ENCODE data around the gene DGLUCY.
A peak's percentile ranks its signal among the peaks of the same experiment; 100 is the strongest.
"Not testable (repeated sequence)": the region's sequence is repeated elsewhere in the genome, so short reads cannot be mapped to it uniquely, and the experiment has no call there.

The DGLUCY gene, protein sequence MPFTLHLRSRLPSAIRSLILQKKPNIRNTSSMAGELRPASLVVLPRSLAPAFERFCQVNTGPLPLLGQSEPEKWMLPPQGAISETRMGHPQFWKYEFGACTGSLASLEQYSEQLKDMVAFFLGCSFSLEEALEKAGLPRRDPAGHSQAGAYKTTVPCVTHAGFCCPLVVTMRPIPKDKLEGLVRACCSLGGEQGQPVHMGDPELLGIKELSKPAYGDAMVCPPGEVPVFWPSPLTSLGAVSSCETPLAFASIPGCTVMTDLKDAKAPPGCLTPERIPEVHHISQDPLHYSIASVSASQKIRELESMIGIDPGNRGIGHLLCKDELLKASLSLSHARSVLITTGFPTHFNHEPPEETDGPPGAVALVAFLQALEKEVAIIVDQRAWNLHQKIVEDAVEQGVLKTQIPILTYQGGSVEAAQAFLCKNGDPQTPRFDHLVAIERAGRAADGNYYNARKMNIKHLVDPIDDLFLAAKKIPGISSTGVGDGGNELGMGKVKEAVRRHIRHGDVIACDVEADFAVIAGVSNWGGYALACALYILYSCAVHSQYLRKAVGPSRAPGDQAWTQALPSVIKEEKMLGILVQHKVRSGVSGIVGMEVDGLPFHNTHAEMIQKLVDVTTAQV

DNA sequence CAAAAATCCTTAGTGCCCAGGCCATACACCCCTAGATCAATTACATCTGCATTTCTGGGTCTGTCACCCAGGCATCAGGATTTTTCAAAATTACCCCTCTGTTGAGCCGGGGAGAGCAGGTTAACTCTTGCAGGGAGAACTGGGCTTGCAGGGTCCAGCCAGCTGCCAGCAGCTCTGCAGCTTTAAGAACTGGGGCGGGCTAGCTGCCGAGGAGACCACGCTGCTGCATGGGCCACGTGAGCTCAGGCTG is at the start of gene DGLUCY:
Gene DGLUCY (plus strand): TSS at position 245 of the 250 bp plus-strand sequence. CDS start 46,222 bp downstream, outside the sequence.
- DNase-seq, result peak in 1 of 2 experiments; percentile 57

- no peak for DNase-seq
Measured at GRCh38 chr14:91065266-91065665, 48.6 kb upstream of the DGLUCY start.

GRCh38 chr14:91067186-91067585 is 46.7 kb upstream of the DGLUCY start:
- no peak for DNase-seq

DNA sequence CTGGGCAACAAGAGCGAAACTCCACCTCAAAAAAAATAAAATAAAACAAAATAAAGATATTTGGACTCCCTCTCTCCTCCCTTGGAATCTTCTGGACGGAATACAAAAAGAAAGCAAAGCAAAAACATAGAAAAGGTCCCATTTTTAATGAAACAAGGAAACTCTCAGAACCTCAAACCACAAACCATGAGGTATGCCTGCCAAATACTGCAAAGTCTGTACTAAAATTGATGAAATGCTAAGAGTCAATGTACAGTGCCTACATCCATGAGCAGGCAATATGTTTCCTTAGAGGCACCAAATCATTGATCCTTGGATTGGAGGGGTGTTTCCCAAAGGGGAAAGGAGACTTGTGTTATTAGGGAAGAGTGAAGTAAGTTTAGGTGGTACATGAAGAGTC is 45.2 kb upstream of the DGLUCY start:
- DNase-seq, result no peak

DNA sequence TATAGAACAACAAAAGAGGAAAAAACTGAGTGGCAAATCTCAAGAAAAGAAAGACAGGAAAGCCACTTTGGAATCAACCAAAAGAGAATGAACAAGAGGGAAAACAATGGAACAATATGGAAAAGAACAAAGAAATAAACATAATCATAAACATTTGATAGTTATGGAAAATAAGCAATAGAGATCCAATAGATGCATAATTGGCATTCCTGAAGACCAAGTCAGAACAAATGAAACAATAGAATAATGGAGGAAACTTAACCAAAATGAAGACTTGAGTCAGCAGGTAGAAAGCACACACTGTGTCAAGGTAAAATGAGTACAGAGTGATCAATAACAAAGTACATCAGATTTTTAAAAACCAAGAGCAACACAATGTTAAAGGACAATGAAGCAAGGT is 43.3 kb upstream of the DGLUCY start:
- no peak for DNase-seq

DNA sequence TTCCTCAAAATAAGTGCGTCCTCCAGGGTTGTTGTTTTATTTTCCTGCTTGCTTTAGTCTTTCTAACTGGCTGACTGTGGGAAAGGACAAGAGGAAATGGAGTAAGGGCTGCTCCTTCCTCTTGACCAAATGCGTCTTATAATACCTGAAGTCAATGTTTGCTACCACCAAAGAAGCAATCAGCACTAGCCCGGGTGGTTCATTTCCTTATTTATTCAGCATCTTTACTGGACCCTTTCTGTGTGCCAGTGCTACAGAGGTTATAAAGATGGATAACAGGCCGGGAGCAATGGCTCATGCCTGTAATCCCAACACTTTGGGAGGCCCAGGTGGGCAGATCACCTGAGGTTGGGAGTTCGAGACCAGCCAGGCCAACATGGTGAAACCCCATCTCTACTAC is 38.3 kb upstream of the DGLUCY start:
- DNase-seq, result no peak

- DNase-seq, result no peak
Measured at GRCh38 chr14:91078095-91078737, 35.7 kb upstream of the DGLUCY start.

DNA sequence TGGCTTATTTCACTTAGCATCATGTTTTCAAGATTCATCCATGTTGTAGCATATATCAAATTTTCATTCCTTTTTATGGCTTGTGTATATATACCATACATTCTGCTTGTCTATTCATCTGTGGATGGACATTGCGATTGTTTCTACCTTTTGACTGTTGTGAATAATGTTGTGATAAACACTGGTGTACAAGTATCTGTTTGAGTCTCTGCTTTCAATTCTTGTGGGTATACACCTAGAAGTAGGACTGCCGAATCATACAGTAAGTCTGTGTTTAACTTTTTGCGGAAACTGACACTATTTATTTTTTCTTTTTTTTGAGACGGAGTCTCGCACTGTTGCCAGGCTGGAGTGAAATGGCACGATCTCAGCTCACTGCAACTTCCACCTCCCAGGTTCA is 33.8 kb upstream of the DGLUCY start:
- DNase-seq, result no peak

- no peak for DNase-seq
Measured at GRCh38 chr14:91082282-91082681, 31.6 kb upstream of the DGLUCY start.

- no peak for DNase-seq
Measured at GRCh38 chr14:91084516-91084915, 29.4 kb upstream of the DGLUCY start.

DNA sequence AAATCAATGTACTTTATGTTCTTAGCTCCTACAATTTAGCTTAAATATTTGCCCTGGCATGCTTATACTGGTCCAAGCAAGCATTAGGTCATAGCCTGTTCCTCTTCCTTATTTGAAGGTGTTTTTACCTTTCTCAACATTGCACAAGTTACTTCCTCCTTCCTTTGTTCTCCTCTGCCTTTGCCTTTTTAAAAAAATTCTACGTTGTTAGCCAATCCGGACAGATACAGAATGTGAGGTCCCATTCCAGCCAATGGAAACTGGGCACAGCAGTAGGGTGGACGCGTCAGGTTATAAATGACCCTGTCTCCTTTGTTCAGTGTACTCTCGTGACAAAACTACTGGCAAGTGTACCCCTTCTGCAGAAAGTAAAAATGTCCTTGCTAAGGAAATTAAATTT is 26.4 kb upstream of the DGLUCY start:
- not testable (repeated sequence) for DNase-seq

DNA sequence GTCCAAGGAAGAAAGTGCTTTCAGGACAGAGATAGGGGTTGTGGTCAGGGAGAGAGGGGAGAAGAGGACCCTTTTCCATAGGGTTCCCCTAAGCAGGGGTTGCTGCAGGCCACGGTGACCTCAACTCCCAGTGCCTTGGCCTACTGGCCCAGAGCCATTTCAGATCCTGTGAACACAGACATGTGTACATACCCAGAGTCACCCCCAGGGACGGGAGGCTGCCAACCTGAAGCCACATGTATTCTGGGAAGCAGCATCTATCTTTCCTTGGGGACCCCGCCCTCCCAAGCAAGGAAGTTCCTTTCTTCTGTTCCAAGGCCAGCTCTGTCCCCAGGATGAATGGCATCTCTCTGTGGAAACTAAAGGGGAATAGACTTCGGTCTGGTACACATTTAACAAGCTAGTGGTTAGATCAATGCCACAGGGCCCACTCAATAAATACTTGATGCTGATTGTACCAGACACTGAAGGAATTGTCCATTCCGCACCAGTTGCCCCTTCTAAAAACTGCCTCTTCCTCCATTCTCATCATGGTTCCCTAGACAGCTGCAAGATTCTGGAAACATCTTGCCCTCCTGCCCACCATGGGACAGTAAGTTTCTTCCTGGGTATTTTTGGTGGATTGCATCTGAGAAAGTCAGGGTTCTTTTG is 25.2 kb upstream of the DGLUCY start:
- no peak for DNase-seq

DNA sequence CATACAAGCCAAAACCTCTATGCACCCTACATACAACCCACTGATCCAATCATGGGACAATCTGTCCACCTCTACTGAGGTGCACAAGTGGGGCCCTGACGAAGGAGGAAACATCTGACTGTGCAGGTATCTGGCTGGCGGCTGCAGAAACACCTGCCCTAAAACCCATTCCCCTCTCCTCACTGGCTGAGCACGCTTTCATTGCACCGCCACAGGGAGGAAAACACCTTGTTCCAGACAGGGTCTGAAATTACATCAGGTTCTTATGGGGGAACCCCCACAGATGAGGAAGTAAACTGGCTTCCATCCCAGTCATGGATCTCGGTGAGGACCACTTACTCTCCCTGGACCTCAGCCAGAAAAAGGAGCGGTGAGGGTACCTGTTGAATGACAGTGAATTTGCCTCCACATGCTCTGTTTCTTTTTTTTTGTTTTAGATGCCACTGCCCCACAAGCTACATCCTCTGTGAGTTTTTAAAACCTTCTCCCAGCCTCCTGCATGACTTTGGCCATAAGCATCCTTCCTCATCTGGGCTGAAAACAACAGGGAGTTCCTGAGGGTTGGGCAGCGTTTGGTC is 23.8 kb upstream of the DGLUCY start:
- no peak for DNase-seq

DNA sequence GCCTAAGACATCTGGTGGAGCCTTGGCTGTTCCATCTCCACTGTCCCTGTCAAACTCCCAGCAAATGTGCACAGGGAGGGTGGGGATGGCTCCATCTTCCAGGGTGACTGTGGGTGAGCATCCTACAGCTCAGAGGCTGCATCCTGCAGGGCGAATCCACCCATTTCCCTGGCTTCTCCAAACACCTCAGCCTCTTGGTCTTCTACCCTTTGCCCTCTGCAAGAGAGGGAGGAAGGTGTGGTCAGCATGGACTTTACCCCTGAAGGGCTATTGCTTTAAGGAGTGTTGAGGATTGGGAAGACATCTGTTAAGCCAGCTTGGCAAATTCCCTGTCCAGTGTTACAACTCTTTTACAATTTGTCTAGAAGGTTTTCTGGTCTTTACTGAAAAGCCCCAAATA is 23.1 kb upstream of the DGLUCY start:
- no peak for DNase-seq

DNA sequence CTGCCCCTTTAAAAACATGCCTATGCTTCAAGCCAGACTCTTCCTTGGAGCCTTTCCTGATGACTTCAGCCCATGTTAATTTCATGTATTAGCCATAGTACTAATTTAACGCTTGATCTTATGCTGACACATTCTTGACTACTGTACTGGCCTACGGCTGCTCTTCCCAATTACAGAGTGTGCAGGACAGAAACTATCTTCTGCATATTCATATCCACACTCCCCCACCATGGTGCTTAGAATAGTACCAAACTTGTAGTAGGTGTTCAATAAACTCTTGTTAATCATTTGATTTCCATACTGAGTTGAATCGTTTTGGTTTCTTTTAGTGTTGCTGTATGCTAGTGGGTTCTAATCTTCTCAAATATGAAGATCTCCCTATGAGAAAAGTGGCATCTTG is 21.8 kb upstream of the DGLUCY start:
- no peak for DNase-seq

- not testable (repeated sequence) for DNase-seq
Measured at GRCh38 chr14:91093743-91094472, 20.0 kb upstream of the DGLUCY start.

- DNase-seq, result no peak
Measured at GRCh38 chr14:91094772-91095171, 19.1 kb upstream of the DGLUCY start.

DNA sequence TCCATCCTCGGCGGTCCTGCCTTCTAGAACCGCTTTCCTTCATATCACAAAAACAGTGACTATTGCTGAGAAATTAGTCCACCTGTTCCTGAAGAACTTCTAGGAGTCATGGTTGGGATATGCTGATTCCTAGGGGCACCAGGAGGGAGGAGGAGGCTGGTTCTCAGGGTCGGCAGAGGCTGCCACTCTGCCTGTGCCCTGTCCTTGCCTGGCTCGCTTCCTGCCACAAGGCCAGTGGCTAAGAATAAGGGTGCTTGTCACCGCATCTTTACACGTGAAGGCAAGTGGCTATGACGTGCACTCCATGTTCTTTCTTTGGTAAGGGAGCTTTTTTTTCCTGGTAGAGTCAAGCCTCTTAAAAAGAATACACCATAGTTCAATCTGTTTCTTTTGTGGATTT is 18.7 kb upstream of the DGLUCY start:
- DNase-seq, result no peak

- DNase-seq, result not testable (repeated sequence)
Measured at GRCh38 chr14:91097657-91098056, 16.2 kb upstream of the DGLUCY start.

DNA sequence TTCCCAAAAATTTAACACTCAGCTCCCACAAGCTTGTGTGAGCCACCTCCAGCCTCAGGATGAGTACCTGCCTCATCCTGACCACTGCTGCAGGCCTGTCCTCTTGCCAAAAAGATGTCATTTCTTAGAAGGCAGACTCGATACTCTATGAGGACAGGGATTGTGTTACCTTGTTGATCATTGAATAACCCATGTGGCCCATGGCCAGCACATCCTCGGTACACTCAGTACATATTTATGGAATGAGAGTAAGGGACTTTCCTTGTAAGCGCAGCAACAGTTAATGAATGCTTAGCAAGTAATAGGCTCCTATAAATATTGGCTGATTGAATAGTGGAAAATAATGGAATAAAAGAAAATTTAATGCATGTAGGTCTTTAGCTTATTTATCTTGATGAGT is 15.3 kb upstream of the DGLUCY start:
- DNase-seq, result no peak

- no peak for DNase-seq
Measured at GRCh38 chr14:91100102-91100501, 13.8 kb upstream of the DGLUCY start.

DNA sequence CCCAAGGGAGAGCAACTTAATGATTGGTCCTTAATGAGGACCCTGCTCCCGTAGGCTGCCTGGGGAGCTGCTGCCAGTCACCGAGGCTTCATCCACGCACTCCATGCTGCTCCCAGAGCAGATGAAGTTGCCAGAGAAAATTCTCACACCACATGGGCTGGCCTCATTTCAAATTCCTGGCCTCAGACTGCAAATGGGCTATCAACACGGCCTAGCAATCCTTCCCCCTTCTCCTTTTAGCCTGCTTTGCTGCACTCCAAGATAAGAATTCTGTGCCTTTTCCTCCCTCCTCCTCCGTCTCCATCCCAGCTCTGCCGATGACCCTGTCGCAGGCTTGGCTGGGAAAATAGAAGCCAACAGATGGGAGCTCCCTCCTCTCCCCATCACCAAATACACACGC is 10.8 kb upstream of the DGLUCY start:
- DNase-seq, result peak in 1 of 2 experiments; percentile 43
